Heart left ventricle (tissue), 13 donors: Measurements from ENCODE around the gene OAS2.

ENCODE experiments used
- POLR2A ChIP-seq, 2 donors: fragments of 450-650 bp; IDR thresholded peaks; one replicate each; pipeline ENCODE4 v1.6.1; 2017; ENCODE audit warnings: antibody characterized with exemption in 2 of 2, mild to moderate bottlenecking in 2 of 2, moderate library complexity in 2 of 2
- TF ChIP-seq, protein P1 (sequence below), 12 donors: fragments of 200-600 bp; sonication (generic) in 4 of 12; IDR thresholded peaks; one replicate each; pipeline versions ENCODE4 v1.5.0 to v1.8.0; 2018 to 2022; ENCODE audit warnings: antibody characterized with exemption in 12 of 12, mild to moderate bottlenecking in 5 of 12
- donor health status: ischemic (EF 13 %, LVEDD 7.1; RV severe dilation, severe dysfunction).
- donor health status: DM: no; HTN: yes; CAD: no.
- donor health status: DM: no; HTN: no; CAD: no.
- donor health status: ischemic (EF 25% LVEDD 6.9; RV normal size, moderate dysfunction).
- donor health status: ischemic (EF 25% LVEDD 5.7; RV mildly dilated, moderate dysfunction).
- donor health status: ischemic (EF 35%, LVEDD 5.7; RV mildly dilated, moderate dysfunction).
- donor health status: nonischemic (EF 11% LVEDD 7.7; RV severe dilation, severe dysfunction).
- donor health status: DM: yes; HTN: yes; CAD: no.
- donor health status: PGD.
- donor health status: ischemic (EF 29% LVEDD 5.4; RV normal size, mild dysfunction).
- donor health status: nonischemic (EF 23%, LVEDD 6.1; RV moderate dilation, normal function).

DNA sequence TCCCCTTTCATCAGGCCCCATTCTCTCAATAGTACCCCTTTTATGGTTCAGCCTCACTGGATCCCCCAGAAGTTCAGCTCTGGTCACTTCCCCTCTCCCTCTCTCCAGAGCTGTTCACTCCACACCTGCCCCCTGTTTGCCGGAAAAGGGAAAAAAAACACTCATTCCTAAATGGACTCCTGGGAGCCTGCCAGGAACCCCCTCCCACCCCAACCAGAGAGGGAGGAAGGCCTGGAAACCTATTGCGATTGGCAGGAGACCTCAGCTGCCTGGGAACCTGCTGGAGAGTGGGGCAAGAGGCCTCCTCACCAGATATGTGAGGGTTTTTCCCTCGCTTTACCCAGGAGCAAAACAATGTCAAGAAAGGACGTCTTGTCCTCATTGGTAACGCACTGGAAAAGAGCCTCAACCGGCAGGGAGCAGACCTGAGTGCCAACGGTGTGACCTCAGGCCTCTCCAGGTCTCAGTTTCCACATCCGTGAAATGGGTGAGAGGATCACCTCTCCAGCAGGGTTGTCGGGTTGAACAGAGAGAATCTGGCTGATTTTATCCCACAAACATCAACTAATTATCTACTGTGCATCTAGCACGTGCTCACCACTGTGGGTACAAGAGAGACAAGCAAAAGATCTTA lies 82.9 kb downstream of the OAS2 start:
- TF ChIP-seq, protein P1, sequence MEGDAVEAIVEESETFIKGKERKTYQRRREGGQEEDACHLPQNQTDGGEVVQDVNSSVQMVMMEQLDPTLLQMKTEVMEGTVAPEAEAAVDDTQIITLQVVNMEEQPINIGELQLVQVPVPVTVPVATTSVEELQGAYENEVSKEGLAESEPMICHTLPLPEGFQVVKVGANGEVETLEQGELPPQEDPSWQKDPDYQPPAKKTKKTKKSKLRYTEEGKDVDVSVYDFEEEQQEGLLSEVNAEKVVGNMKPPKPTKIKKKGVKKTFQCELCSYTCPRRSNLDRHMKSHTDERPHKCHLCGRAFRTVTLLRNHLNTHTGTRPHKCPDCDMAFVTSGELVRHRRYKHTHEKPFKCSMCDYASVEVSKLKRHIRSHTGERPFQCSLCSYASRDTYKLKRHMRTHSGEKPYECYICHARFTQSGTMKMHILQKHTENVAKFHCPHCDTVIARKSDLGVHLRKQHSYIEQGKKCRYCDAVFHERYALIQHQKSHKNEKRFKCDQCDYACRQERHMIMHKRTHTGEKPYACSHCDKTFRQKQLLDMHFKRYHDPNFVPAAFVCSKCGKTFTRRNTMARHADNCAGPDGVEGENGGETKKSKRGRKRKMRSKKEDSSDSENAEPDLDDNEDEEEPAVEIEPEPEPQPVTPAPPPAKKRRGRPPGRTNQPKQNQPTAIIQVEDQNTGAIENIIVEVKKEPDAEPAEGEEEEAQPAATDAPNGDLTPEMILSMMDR (IDR thresholded peaks at IDR 0.05) = no peak
- no peak for TF ChIP-seq POLR2A (IDR thresholded peaks at IDR 0.05)
